ENCODE measurements around the gene GRIN2B. TPM values are rescaled to one million over a fixed set of nuclear protein-coding genes. Genes with fewer than 3 reads are reported as not detected.

Gene GRIN2B
- total and polyA plus RNA-seq, 4 donors: 0.03 TPM; not detected in 2

DNA sequence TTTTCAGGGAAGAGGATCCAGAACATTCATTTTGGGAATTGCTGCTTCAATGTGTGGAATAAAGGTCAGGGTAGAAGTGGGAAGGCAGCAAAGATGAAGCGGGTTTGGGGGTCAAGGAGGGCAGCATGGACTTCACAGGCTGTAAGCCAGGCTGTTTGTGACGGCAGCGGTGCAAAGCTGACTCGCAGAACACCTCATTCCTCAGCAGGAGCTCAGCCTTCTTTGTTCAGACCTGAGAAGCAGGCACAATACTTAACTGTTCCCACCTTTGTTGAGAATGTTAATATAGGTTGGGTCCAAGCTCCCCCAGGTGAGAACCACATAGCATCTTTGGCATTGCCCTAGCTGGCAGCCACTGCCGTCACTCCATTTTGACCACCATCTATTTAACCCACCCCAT is 16.7 kb downstream of the GRIN2B start:
- intact Hi-C loops (cut with DNase I): no loop called here

DNA sequence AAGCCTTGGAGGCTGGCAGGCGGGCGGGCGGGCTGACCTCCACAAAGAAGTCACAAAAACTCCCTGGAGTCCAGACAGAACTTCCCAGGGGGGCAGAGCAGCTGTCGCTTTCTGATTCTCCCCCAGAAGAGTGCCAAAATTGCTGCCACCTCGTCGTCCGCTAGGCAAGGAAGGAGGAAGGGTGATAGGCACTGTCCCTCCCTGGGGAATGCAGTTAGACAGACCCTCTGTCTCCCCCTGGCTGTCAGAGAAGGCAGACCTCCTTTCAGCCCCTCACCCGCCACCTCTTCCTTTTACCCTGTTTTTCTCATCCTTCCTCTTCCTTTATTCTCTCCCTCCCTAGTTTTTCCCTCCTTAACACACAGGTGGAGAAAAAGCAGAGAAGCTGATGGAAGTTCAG is 18.7 kb downstream of the GRIN2B start:
- no peaks in the 10 kb centered on the region for H3K27me3 ChIP-seq (ENCODE audit: control insufficient read depth in 1 of 2, insufficient read depth in 2 of 2, low read length in 1 of 2)
- DNase-seq: no peak
- WGBS, 2 donors: 59 to 72% methylated on average over 7 to 8 of the region's 8 CpGs
- no peak overlapping the region for H3K27ac ChIP-seq (ENCODE audit: low read depth in 1 of 2, low read length in 2 of 2)
- H3K4me3 ChIP-seq (ENCODE audit: low read length in 2 of 2): no peak overlapping the region
- H3K9me3 ChIP-seq (ENCODE audit: control insufficient read depth, low read length): no peaks in the 10 kb centered on the region
- ATAC-seq (ENCODE audit: low FRiP score): no peak
- intact Hi-C loops (cut with DNase I): no loop called here
- no peaks in the 10 kb centered on the region for H3K36me3 ChIP-seq (ENCODE audit: control insufficient read depth in 1 of 2, insufficient read depth in 2 of 2, low read length in 1 of 2)
- no peaks in the 10 kb centered on the region for H3K4me1 ChIP-seq (ENCODE audit: control insufficient read depth in 1 of 2, insufficient read depth in 2 of 2, low read length in 2 of 2)

More for the DNA sequence above, 16.7 kb downstream of the GRIN2B start:
- ATAC-seq (ENCODE audit: low FRiP score): no peak
- Histone ChIP-seq H3K9me3 (ENCODE audit: control insufficient read depth, low read length) (no peaks in the 10 kb centered on the region), H3K4me3 (ENCODE audit: low read length in 2 of 2) (no peak overlapping the region), H3K27ac (ENCODE audit: low read depth in 1 of 2, low read length in 2 of 2) (no peak overlapping the region), H3K36me3 (ENCODE audit: control insufficient read depth in 1 of 2, insufficient read depth in 2 of 2, low read length in 1 of 2) (no peaks in the 10 kb centered on the region), H3K4me1 (ENCODE audit: control insufficient read depth in 1 of 2, insufficient read depth in 2 of 2, low read length in 2 of 2) (no peaks in the 10 kb centered on the region), H3K27me3 (ENCODE audit: control insufficient read depth in 1 of 2, insufficient read depth in 2 of 2, low read length in 1 of 2) (no peaks in the 10 kb centered on the region)
- DNase-seq: no peak
- 55 to 67% methylated on average over 5 of the region's 5 CpGs for WGBS, 2 donors

DNA sequence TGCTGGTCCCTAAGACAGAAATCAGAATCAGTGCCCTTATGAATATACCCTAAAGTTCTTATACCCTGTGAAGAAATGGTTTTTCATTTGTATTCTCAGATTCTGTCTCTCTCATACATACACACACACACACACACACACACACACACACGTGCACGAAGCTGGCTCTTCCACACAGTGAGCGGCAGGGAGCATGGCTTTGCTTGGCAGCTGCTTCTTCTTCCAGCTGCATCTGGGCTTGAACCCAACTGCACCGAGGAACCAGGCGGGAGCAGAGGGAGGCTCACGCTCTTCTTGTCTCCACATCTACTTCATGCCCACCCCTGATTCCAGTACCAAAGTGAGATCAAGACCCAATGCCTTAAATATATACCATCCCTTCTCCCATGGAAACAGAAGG is 19.4 kb downstream of the GRIN2B start:
- H3K27me3 ChIP-seq (ENCODE audit: control insufficient read depth in 1 of 2, insufficient read depth in 2 of 2, low read length in 1 of 2): no peaks in the 10 kb centered on the region
- DNase-seq (no peak), ATAC-seq (ENCODE audit: low FRiP score) (no peak)
- no peak overlapping the region for H3K4me3 ChIP-seq (ENCODE audit: low read length in 2 of 2)
- H3K4me1 ChIP-seq (ENCODE audit: control insufficient read depth in 1 of 2, insufficient read depth in 2 of 2, low read length in 2 of 2): no peaks in the 10 kb centered on the region
- intact Hi-C loops (cut with DNase I): no loop called here
- no peak overlapping the region for H3K27ac ChIP-seq (ENCODE audit: low read depth in 1 of 2, low read length in 2 of 2)
- no peaks in the 10 kb centered on the region for H3K9me3 ChIP-seq (ENCODE audit: control insufficient read depth, low read length)
- H3K36me3 ChIP-seq (ENCODE audit: control insufficient read depth in 1 of 2, insufficient read depth in 2 of 2, low read length in 1 of 2): no peaks in the 10 kb centered on the region
- WGBS, 2 donors: 24 to 28% methylated on average over 6 of the region's 6 CpGs

DNA sequence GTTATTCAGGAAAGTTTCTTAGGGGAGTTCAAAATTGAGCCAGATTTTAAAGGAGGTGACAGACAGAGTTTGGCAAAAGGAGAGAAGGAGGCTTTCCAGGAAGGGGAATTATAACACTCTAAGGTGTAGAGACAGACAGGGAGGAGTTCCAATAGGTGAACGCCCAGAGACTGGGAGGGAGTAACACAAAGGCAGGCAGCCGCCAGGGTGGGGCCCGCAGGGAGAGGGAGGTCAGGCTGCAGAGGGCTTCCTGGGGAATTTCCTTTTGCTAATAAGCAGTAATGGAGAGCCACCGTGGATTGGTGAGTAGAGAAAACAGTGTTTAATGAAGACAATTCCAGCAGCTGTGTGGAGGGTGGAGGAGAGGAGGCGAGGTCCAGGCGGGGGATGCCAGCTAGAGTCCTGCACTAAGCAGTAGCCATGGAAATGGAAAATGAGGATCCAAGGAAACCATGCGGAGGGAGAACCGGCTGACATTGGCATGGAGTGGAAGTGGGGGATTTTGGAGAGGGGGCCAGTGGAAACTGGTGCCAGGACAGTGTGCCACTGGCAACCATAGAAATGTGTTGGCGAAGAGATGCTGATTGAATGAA is 22.2 kb downstream of the GRIN2B start:
- Histone ChIP-seq H3K4me1 (ENCODE audit: control insufficient read depth in 1 of 2, insufficient read depth in 2 of 2, low read length in 2 of 2) (no peaks in the 10 kb centered on the region), H3K27me3 (ENCODE audit: control insufficient read depth in 1 of 2, insufficient read depth in 2 of 2, low read length in 1 of 2) (no peaks in the 10 kb centered on the region), H3K4me3 (ENCODE audit: low read length in 2 of 2) (no peak overlapping the region), H3K27ac (ENCODE audit: low read depth in 1 of 2, low read length in 2 of 2) (no peak overlapping the region), H3K9me3 (ENCODE audit: control insufficient read depth, low read length) (no peaks in the 10 kb centered on the region), H3K36me3 (ENCODE audit: control insufficient read depth in 1 of 2, insufficient read depth in 2 of 2, low read length in 1 of 2) (no peaks in the 10 kb centered on the region)
- no peak for DNase-seq
- intact Hi-C loops (cut with DNase I): no loop called here
- 70 to 72% methylated on average over 9 of the region's 9 CpGs for WGBS, 2 donors
- no peak for ATAC-seq (ENCODE audit: low FRiP score)

DNA sequence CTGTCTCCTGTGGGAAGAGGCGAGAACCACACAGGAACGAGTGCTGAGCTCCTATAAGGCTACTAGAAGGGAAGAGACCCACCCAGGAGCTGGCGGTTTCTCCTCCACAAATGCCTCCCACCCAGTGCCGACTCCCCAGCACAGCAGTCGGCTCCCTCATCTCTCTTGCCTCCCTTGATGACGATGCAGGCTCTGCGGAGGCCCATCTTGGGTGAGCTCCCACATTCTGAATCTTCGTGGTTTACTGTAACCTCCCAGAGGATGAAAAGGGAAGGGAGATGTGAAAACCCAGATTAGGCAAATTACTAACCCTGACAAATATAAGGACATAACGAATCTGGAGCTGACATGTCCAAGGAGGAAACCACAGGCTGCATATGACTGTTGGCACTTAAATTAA is 23.8 kb downstream of the GRIN2B start:
- 85 to 90% methylated on average over 9 of the region's 9 CpGs for WGBS, 2 donors
- intact Hi-C loops (cut with DNase I): no loop called here
- no peak for ATAC-seq (ENCODE audit: low FRiP score)

DNA sequence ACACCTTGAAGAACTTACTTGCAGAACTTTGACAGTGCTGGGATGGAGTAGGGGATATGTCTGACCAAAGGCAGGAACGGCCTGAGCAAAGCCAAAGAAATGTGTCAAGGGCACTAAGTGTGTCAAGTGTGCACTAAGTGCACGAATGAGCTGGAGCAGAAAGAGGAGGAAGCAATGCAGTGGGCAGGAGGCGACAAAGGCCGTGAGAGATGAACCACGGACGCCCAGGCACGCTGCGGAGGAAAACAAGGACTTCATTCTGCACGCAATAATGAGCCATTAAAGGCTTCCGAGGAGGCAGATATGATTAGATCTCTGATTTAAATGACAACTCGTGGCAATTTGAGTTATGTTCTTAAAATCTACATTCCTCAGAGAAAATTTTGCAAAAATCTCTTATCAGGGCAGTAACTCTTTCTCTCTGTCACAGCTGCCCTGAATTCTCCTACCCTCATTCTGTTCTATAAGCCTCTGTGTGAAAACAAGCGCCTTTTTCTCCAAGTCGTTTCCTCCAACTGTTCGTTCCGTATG is 25.3 kb downstream of the GRIN2B start:
- intact Hi-C loops (cut with DNase I): no loop called here
- H3K27ac ChIP-seq (ENCODE audit: low read depth in 1 of 2, low read length in 2 of 2): no peak overlapping the region
- H3K9me3 ChIP-seq (ENCODE audit: control insufficient read depth, low read length): no peaks in the 10 kb centered on the region
- ATAC-seq (ENCODE audit: low FRiP score) (no peak), DNase-seq (no peak)
- no peak overlapping the region for H3K4me3 ChIP-seq (ENCODE audit: low read length in 2 of 2)
- H3K36me3 ChIP-seq (ENCODE audit: control insufficient read depth in 1 of 2, insufficient read depth in 2 of 2, low read length in 1 of 2): no peaks in the 10 kb centered on the region
- WGBS, 2 donors: 57 to 63% methylated on average over 15 of the region's 15 CpGs
- no peaks in the 10 kb centered on the region for H3K4me1 ChIP-seq (ENCODE audit: control insufficient read depth in 1 of 2, insufficient read depth in 2 of 2, low read length in 2 of 2)
- no peaks in the 10 kb centered on the region for H3K27me3 ChIP-seq (ENCODE audit: control insufficient read depth in 1 of 2, insufficient read depth in 2 of 2, low read length in 1 of 2)

More for the DNA sequence above, 23.8 kb downstream of the GRIN2B start:
- Histone ChIP-seq H3K36me3 (ENCODE audit: control insufficient read depth in 1 of 2, insufficient read depth in 2 of 2, low read length in 1 of 2) (no peaks in the 10 kb centered on the region), H3K4me3 (ENCODE audit: low read length in 2 of 2) (no peak overlapping the region), H3K4me1 (ENCODE audit: control insufficient read depth in 1 of 2, insufficient read depth in 2 of 2, low read length in 2 of 2) (no peaks in the 10 kb centered on the region), H3K27ac (ENCODE audit: low read depth in 1 of 2, low read length in 2 of 2) (no peak overlapping the region), H3K9me3 (ENCODE audit: control insufficient read depth, low read length) (no peaks in the 10 kb centered on the region), H3K27me3 (ENCODE audit: control insufficient read depth in 1 of 2, insufficient read depth in 2 of 2, low read length in 1 of 2) (no peaks in the 10 kb centered on the region)
- DNase-seq: no peak

DNA sequence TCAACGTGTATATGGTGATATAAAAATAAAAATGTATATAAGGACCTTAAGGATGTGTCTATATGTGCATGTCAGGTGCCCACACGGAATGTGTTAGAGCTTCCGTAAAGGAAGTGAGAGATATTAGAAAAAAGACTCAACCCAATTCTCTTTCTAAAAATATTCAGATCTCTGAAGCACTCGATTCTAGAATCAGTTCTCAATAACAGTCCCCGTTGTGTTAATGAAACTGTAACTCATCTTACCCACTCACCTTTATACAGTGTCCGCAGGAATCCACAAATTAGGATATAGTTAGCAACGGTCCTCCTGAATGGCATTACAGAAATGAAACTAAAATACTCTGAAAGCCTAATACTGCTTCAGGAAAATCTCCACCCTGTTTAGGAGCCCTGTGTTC is 29.3 kb downstream of the GRIN2B start:
- intact Hi-C loops (cut with DNase I): no loop called here
- H3K4me3 ChIP-seq (ENCODE audit: low read length in 2 of 2): no peak overlapping the region
- H3K27me3 ChIP-seq (ENCODE audit: control insufficient read depth in 1 of 2, insufficient read depth in 2 of 2, low read length in 1 of 2): no peaks in the 10 kb centered on the region
- no peaks in the 10 kb centered on the region for H3K4me1 ChIP-seq (ENCODE audit: control insufficient read depth in 1 of 2, insufficient read depth in 2 of 2, low read length in 2 of 2)
- ATAC-seq (ENCODE audit: low FRiP score) (no peak), DNase-seq (no peak)
- H3K36me3 ChIP-seq (ENCODE audit: control insufficient read depth in 1 of 2, insufficient read depth in 2 of 2, low read length in 1 of 2): no peaks in the 10 kb centered on the region
- H3K27ac ChIP-seq (ENCODE audit: low read depth in 1 of 2, low read length in 2 of 2): no peak overlapping the region
- WGBS, 2 donors: 77% methylated on average over 7 of the region's 7 CpGs
- no peaks in the 10 kb centered on the region for H3K9me3 ChIP-seq (ENCODE audit: control insufficient read depth, low read length)

DNA sequence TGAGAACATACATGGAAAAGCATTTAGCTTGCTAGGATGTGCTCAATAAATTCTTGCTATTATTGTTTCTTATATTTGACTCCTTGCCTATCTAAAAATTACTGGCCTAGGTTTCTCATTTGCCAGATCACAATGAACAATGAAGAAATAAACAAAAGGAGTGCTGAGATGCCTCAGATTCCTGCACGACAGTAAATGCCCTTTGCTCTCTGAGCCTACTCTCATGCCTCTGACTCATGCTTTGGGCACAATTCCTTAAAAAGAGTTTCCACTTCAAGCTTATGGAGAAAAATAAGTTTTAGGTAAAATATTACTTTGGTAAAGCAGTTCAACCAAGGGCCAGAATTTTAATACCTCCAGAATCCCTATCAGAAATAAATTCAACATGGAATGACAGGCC is 30.9 kb downstream of the GRIN2B start:
- H3K4me1 ChIP-seq (ENCODE audit: control insufficient read depth in 1 of 2, insufficient read depth in 2 of 2, low read length in 2 of 2): no peaks in the 10 kb centered on the region
- H3K27ac ChIP-seq (ENCODE audit: low read depth in 1 of 2, low read length in 2 of 2): no peak overlapping the region
- ATAC-seq (ENCODE audit: low FRiP score): no peak
- no peak overlapping the region for H3K4me3 ChIP-seq (ENCODE audit: low read length in 2 of 2)
- no peak for DNase-seq
- H3K36me3 ChIP-seq (ENCODE audit: control insufficient read depth in 1 of 2, insufficient read depth in 2 of 2, low read length in 1 of 2): no peaks in the 10 kb centered on the region
- 22 to 23% methylated on average over 1 of the region's 1 CpG for WGBS, 2 donors
- H3K9me3 ChIP-seq (ENCODE audit: control insufficient read depth, low read length): no peaks in the 10 kb centered on the region
- no peaks in the 10 kb centered on the region for H3K27me3 ChIP-seq (ENCODE audit: control insufficient read depth in 1 of 2, insufficient read depth in 2 of 2, low read length in 1 of 2)
- intact Hi-C loops (cut with DNase I): no loop called here

DNA sequence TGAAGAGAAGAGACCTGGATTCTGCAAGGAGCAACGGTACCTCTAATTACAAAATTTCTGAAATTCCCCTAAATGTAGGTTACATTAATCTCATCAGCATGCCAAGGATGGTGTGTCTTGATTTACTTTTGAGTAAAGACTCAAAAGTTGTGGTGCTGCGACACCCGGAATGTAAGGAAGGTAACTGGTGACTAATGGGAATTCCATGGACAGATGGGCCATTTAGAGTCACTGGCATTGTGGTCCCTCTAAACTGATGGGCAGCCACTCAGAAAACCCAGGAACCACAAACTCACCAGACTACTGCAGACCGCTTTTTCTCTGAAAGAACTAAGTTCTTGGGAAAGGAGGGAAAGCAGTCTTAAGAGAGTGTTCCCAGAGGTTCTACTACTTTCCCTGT is 32.8 kb downstream of the GRIN2B start:
- ATAC-seq (ENCODE audit: low FRiP score) (no peak), DNase-seq (no peak)
- Histone ChIP-seq H3K27ac (ENCODE audit: low read depth in 1 of 2, low read length in 2 of 2) (no peak overlapping the region), H3K4me3 (ENCODE audit: low read length in 2 of 2) (no peak overlapping the region), H3K4me1 (ENCODE audit: control insufficient read depth in 1 of 2, insufficient read depth in 2 of 2, low read length in 2 of 2) (no peaks in the 10 kb centered on the region), H3K36me3 (ENCODE audit: control insufficient read depth in 1 of 2, insufficient read depth in 2 of 2, low read length in 1 of 2) (no peaks in the 10 kb centered on the region), H3K9me3 (ENCODE audit: control insufficient read depth, low read length) (no peaks in the 10 kb centered on the region), H3K27me3 (ENCODE audit: control insufficient read depth in 1 of 2, insufficient read depth in 2 of 2, low read length in 1 of 2) (no peaks in the 10 kb centered on the region)
- intact Hi-C loops (cut with DNase I): no loop called here
- WGBS, 2 donors: 84 to 87% methylated on average over 4 of the region's 4 CpGs

Measured in aorta (tissue), 5 donors.